Tibial nerve (tissue), 4 donors: ENCODE results near the gene CABP4. TPM values are rescaled to one million over a fixed set of nuclear protein-coding genes. Genes with fewer than 3 reads are reported as not detected.

Experiments used
- DNase-seq, 2 donors: peaks; one replicate each; pipeline ENCODE4 v3.0.0-alpha.2; 2019; ENCODE audit warnings: low spot score in 2 of 2
- H3K27ac ChIP-seq, 4 donors: fragments of 200-600 bp; sonication (generic) in 3 of 4; one replicate each; pipeline ENCODE4 v1.5.1; 2017 to 2019; ENCODE audit warnings: mild to moderate bottlenecking in 1 of 4
- H3K27me3 ChIP-seq, 2 donors: fragments of 200-600 bp; sonication (generic) in 1 of 2; one replicate each; pipeline versions ENCODE4 v1.5.1 to v1.6.0; 2017 to 2019
- H3K36me3 ChIP-seq, 3 donors: fragments of 200-600 bp; sonication (generic); one replicate each; pipeline ENCODE4 v1.5.1; 2018 to 2019
- H3K4me1 ChIP-seq, 4 donors: fragments of 200-600 bp; sonication (generic) in 3 of 4; one replicate each; pipeline ENCODE4 v1.5.1; 2017 to 2019
- H3K4me3 ChIP-seq, 4 donors: fragments of 200-600 bp; sonication (generic) in 3 of 4; one replicate each; pipeline ENCODE4 v1.5.1; 2017 to 2019; ENCODE audit warnings: mild to moderate bottlenecking in 1 of 4, moderate library complexity in 1 of 4
- H3K9me3 ChIP-seq, 4 donors: fragments of 200-600 bp; sonication (generic) in 3 of 4; one replicate each; pipeline ENCODE4 v1.5.1; 2017 to 2019
- CTCF ChIP-seq, 5 experiments: fragments of 200-600 bp in 3 of 5; fragments of 450-650 bp in 2 of 5; sonication (generic) in 3 of 5; IDR thresholded peaks; one replicate each; pipeline ENCODE4 v1.5.1; 2016 to 2019; ENCODE audit warnings: antibody characterized with exemption in 5 of 5, mild to moderate bottlenecking in 3 of 5, moderate library complexity in 2 of 5
- EP300 ChIP-seq, 2 donors: sonication (generic); formaldehyde crosslinking; IDR thresholded peaks; one replicate each; pipeline ENCODE4 v1.6.1; 2017; ENCODE audit warnings: antibody characterized with exemption in 2 of 2, mild to moderate bottlenecking in 1 of 2
- POLR2A ChIP-seq, 2 donors: fragments of 450-650 bp; IDR thresholded peaks; one replicate each; pipeline ENCODE4 v1.6.1; 2017; ENCODE audit warnings: antibody characterized with exemption in 2 of 2, mild to moderate bottlenecking in 2 of 2, moderate library complexity in 2 of 2
- WGBS, 2 donors: methylation state at CpG; one replicate each; pipeline ENCODE4 v1.1.5; 2018; 5-methylcytosine and 5-hydroxymethylcytosine counted together
- total RNA-seq, 4 donors: library from RNA; depleted of rRNA; stranded (reverse); fragments of >200 nt; gene quantifications; one replicate each; pipeline ENCODE4 v1.1.0, GENCODE V29; 2016

Gene CABP4
- total RNA-seq, 4 donors from 2014 or later: 0.21 to 5.7 (median 3.6) TPM

- Histone ChIP-seq H3K9me3 (no peaks in the 10 kb centered on the region), H3K4me3 (no peak overlapping the region), H3K4me1 (peaks cover 0 to 62% (median 38%) of the 10 kb centered on the region in 4 donors), H3K27ac (peak overlapping the region in 3 of 4 donors; percentile 67 to 94 (median 93)), H3K27me3 (peaks cover 0 to 9% of the 10 kb centered on the region in 2 donors), H3K36me3 (no peaks in the 10 kb centered on the region)
- DNase-seq: no peak
- TF ChIP-seq CTCF (IDR thresholded peaks at IDR 0.05) (no peak), POLR2A (IDR thresholded peaks at IDR 0.05) (no peak), EP300 (IDR thresholded peaks at IDR 0.05) (no peak)
- WGBS, 2 donors: 85 to 89% methylated on average over 16 to 18 of the region's 21 CpGs
Observed at GRCh38 chr11:67419325-67420049, 35.7 kb upstream of the CABP4 start.

DNA sequence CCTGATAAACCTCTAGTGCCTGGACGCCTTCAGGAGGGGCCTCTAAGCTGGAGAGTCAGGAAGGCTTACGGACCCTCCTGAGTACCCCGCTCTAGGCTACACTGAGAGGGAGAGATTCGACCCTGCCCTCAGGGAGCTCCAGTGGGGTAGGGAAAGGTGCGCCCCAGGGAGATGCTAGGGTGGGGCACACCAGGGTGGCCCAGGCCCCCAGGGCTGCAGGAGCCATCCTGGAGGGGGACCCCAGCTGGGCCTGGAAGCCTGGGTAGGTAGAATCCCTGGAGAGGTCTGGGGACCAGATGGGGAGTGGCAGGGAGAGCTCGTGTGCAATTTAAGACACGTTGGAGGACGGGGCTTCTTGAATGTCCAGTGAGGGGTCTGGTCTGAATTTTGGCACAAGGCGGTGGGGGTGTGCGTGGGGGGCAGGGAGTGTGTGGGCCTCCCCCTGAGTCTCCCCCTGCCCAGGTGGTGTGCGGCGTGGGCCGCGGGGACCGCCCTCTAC lies 35.0 kb upstream of the CABP4 start:
- Histone ChIP-seq H3K36me3 (no peaks in the 10 kb centered on the region), H3K4me1 (peaks cover 0 to 55% (median 36%) of the 10 kb centered on the region in 4 donors), H3K27ac (peak overlapping the region; percentile 89 to 94 (median 92)), H3K27me3 (peaks cover 0 to 2% of the 10 kb centered on the region in 2 donors), H3K9me3 (no peaks in the 10 kb centered on the region), H3K4me3 (peak overlapping the region; percentile 39 to 75 (median 62))
- no peak for DNase-seq
- TF ChIP-seq EP300 (IDR thresholded peaks at IDR 0.05): no peak
- no peak for TF ChIP-seq CTCF (IDR thresholded peaks at IDR 0.05)
- TF ChIP-seq POLR2A (IDR thresholded peaks at IDR 0.05): no peak
- WGBS, 2 donors: 27 to 35% methylated on average over 7 to 13 of the region's 15 CpGs

DNA sequence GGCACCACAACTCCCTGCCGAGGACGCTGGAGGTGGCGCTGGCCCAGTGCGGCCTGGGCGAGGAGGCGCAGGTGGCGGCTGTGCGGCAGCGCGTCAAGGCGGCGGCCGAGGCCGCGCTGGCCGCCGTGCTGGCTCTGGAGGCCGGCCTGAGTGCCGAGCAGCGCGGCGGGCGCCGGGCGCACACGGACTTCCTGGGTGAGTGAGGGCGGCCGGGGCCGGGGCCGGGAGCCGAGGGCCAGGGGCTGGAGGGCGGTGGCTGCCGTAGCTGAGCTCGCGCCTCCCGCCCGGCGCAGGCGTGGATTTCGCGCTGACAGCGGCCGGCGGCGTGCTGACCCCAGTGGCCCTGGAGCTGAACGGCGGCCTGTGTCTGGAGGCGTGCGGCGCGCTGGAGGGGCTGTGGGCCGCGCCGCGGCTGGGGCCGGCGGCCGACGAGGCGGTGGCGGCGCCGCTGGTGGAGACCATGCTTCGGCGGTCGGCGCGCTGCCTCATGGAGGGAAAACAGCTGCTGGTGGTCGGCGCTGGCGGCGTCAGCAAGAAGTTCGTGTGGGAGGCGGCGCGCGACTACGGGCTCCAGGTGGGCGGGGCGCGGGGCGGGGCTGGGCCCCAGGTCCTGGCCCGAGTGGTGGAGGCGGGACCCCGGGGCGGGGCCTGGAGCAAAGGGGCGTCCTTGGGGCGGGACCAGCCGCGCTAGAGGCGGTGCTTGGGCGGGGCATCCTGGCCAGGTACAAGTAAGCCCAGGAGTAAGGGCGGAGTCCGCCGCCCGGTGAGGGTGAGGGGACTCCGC lies 34.3 kb upstream of the CABP4 start:
- peak; percentile 92 to 93 for DNase-seq
- peak in 2 of 5 experiments; percentile 46 to 63 for TF ChIP-seq CTCF (IDR thresholded peaks at IDR 0.05)
- peak; percentile 42 to 84 for TF ChIP-seq POLR2A (IDR thresholded peaks at IDR 0.05)
- peak; percentile 33 to 74 for TF ChIP-seq EP300 (IDR thresholded peaks at IDR 0.05)
- peak overlapping the region; percentile 39 to 75 (median 62) for H3K4me3 ChIP-seq

GRCh38 chr11:67421430-67422031 lies 33.6 kb upstream of the CABP4 start:
- Histone ChIP-seq H3K36me3 (no peaks in the 10 kb centered on the region), H3K4me3 (peak overlapping the region in 3 of 4 donors; percentile 39 to 75 (median 75)), H3K27me3 (no peaks in the 10 kb centered on the region), H3K27ac (peak overlapping the region; percentile 89 to 94 (median 92)), H3K4me1 (peaks cover 0 to 42% (median 25%) of the 10 kb centered on the region in 4 donors), H3K9me3 (no peaks in the 10 kb centered on the region)
- WGBS, 2 donors: 75 to 76% methylated on average over 22 of the region's 22 CpGs
- no peak for DNase-seq
- TF ChIP-seq EP300 (IDR thresholded peaks at IDR 0.05) (no peak), POLR2A (IDR thresholded peaks at IDR 0.05) (no peak), CTCF (IDR thresholded peaks at IDR 0.05) (no peak)

More for the DNA sequence above, 34.3 kb upstream of the CABP4 start:
- peak overlapping the region; percentile 89 to 94 (median 92) for H3K27ac ChIP-seq
- no peaks in the 10 kb centered on the region for H3K9me3 ChIP-seq
- peaks cover 0 to 49% (median 32%) of the 10 kb centered on the region in 4 donors for H3K4me1 ChIP-seq
- no peaks in the 10 kb centered on the region for H3K36me3 ChIP-seq
- WGBS, 2 donors: 2% methylated on average over 19 to 24 of the region's 97 CpGs
- H3K27me3 ChIP-seq: no peaks in the 10 kb centered on the region
